ENCODE measurements around the gene CHD6. TPM values are rescaled to one million over a fixed set of nuclear protein-coding genes. Genes with fewer than 3 reads are reported as not detected.

CHD6 gene
- total and polyA plus RNA-seq, 2 of the 13 experiments (the other 11 are each of a cell fraction or from before 2014, with no cell fraction given): 14.4 to 52.0 TPM

GRCh38 chr20:41643504-41643938 lies 25.3 kb upstream of the CHD6 start (continued):
- TF ChIP-seq TFDP1 (CRISPR knock-in tag; IDR thresholded peaks at IDR 0.05; ENCODE audit: borderline replicate concordance) (peak; percentile 24; the same call in 1 of the 2 replicates), NCOR1 (IDR thresholded peaks at IDR 0.05; ENCODE audit: borderline replicate concordance, low read length) (no peak), HDAC2 (CRISPR knock-in tag; IDR thresholded peaks at IDR 0.05) (peak; percentile 68), SMARCE1 (IDR thresholded peaks at IDR 0.05; ENCODE audit: borderline replicate concordance) (no peak), KMT2B (CRISPR knock-in tag; IDR thresholded peaks at IDR 0.05) (0 out of 2 replicates have a peak, but pooled peaks have one; percentile 35), PHB2 (IDR thresholded peaks at IDR 0.05; ENCODE audit: partially characterized antibody) (no peak), ZNF614 (CRISPR knock-in tag; IDR thresholded peaks at IDR 0.05; ENCODE audit: borderline replicate concordance) (peak; percentile 52; the same call in 1 of the 2 replicates), NFE2 (CRISPR knock-in tag; IDR thresholded peaks at IDR 0.05) (peak; percentile 100), MLXIP (CRISPR knock-in tag; IDR thresholded peaks at IDR 0.05; ENCODE audit: borderline replicate concordance) (no peak), FOXA3 (CRISPR knock-in tag; IDR thresholded peaks at IDR 0.05) (peak; percentile 62; the same call in 1 of the 2 replicates), RXRB (CRISPR knock-in tag; IDR thresholded peaks at IDR 0.05; ENCODE audit: borderline replicate concordance) (peak; percentile 50; the same call in 1 of the 2 replicates), ZNF567 (CRISPR knock-in tag; IDR thresholded peaks at IDR 0.05; ENCODE audit: borderline replicate concordance) (0 out of 2 replicates have a peak, but pooled peaks have one; percentile 27), SOX13 (IDR thresholded peaks at IDR 0.05) (peak; percentile 67; the same call in 1 of the 2 replicates), SOX13 (CRISPR knock-in tag; conservative IDR thresholded peaks at IDR 0.05 in 1 of 2, IDR thresholded peaks at IDR 0.05 in 1 of 2) (peak in 1 of 2 experiments; percentile 72; a peak in 1 of 4 replicates), MLLT10 (CRISPR knock-in tag; IDR thresholded peaks at IDR 0.05) (no peak), PAF1 (CRISPR knock-in tag; IDR thresholded peaks at IDR 0.05) (no peak), FIP1L1 (IDR thresholded peaks at IDR 0.05; ENCODE audit: borderline replicate concordance, insufficient read depth, low read depth, low read length) (0 out of 2 replicates have a peak, but pooled peaks have one; percentile 42), ZBTB34 (CRISPR knock-in tag; IDR thresholded peaks at IDR 0.05) (peak; percentile 62; the same call in 1 of the 2 replicates), MYPOP (CRISPR knock-in tag; IDR thresholded peaks at IDR 0.05) (no peak), ZNF292 (CRISPR knock-in tag; IDR thresholded peaks at IDR 0.05; ENCODE audit: borderline replicate concordance, low read depth) (peak; percentile 88; the same call in 1 of the 2 replicates), NPAS2 (CRISPR knock-in tag; IDR thresholded peaks at IDR 0.05; ENCODE audit: borderline replicate concordance) (0 out of 2 replicates have a peak, but pooled peaks have one; percentile 76), MLX (CRISPR knock-in tag; IDR thresholded peaks at IDR 0.05) (0 out of 2 replicates have a peak, but pooled peaks have one; percentile 31)

Data from HepG2 (cell line).